ENCODE measurements around the gene THUMPD1. TPM values are rescaled to one million over a fixed set of nuclear protein-coding genes. Genes with fewer than 3 reads are reported as not detected.

The THUMPD1 gene
- total RNA-seq, 2 experiments from 2014 or later, result 39.2 to 43.8 TPM

DNA sequence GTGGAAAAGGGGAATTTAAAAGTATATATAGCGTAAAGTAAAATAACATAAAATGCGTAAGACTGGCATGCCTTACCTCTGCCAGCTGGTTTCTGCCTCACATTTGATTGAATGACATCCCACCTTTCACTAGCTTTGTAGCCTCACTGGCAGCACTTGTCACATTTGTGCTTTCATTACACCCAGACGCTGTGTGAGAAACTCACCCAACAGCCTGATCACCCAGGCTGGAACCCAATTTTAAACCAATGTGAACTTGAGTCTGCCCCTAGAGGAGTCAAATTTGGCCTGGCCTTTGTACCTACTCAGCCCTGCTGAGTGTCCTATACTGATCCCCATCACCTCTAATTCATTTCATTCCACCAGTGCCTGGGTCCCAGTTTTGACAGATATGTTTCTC lies 4.8 kb upstream of the THUMPD1 start:
- H3K27ac Mint-ChIP-seq, result no peak overlapping the region
- peaks cover 5% of the 10 kb centered on the region for H3K4me1 Mint-ChIP-seq (ENCODE audit: low read depth)
- ATAC-seq (no peak), DNase-seq (no peak)
- peaks cover 15% of the 10 kb centered on the region for H3K9me3 Mint-ChIP-seq (ENCODE audit: insufficient read depth)
- H3K27me3 Mint-ChIP-seq (ENCODE audit: low read depth), result peaks cover 2% of the 10 kb centered on the region
- peaks cover 2% of the 10 kb centered on the region for H3K36me3 Mint-ChIP-seq (ENCODE audit: low read depth)
- H3K4me3 Mint-ChIP-seq, result no peak overlapping the region
- POLR2A ChIA-PET, result no interaction called here
- CTCF ChIA-PET, result no interaction called here

DNA sequence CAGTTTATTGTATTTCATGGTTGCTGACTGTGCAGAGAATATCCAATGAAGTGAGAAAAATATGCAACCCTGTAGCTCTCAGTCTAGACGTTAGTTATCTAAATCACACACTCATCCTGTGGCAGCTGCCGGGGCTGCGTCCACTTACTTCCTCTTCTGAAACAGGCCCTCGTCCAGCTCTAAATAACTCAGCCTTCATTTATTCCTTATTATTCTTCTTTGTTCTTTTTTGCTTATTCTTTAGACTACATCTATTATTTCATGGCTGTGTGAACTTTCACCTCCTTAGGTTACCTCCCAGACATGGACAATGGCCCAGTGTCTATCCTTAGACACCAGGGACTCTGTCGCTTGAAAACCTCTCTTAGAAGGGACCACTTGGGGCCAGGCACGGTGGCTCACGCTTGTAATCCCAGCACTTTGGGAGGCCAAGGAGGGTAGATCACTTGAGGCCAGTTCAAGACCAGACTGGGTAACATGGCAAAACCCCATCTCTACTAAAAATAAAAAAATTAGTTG lies 3.4 kb upstream of the THUMPD1 start:
- ChIA-PET CTCF (no interaction called here), POLR2A (no interaction called here)
- H3K27ac Mint-ChIP-seq, result no peak overlapping the region
- ATAC-seq (no peak), DNase-seq (no peak)
- H3K4me3 Mint-ChIP-seq, result no peak overlapping the region
- H3K27me3 Mint-ChIP-seq (ENCODE audit: low read depth), result peaks cover 2% of the 10 kb centered on the region
- H3K9me3 Mint-ChIP-seq (ENCODE audit: insufficient read depth), result peaks cover 15% of the 10 kb centered on the region
- H3K4me1 Mint-ChIP-seq (ENCODE audit: low read depth), result peaks cover 13% of the 10 kb centered on the region
- peaks cover 5% of the 10 kb centered on the region for H3K36me3 Mint-ChIP-seq (ENCODE audit: low read depth)

DNA sequence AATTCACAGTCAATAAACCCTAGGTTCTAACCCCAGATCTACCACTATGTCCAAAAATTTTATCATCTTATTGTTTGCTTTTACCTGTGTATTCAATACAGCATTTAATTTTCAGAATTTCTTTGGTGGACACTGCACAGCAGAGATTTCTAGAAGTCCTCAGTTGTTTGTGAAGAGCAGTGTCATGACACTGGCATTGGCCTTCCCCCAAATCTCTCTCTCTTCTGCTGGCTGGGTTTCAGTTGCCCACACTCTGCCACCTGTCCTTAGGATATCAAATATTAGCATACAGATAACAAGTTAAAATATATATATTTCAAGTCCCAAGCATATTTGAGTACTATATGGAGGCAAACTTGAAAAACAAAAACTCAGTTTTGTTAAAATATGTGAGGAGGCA lies 2.0 kb upstream of the THUMPD1 start:
- Mint-ChIP-seq H3K4me1 (ENCODE audit: low read depth) (peaks cover 20% of the 10 kb centered on the region), H3K27ac (no peak overlapping the region), H3K36me3 (ENCODE audit: low read depth) (peaks cover 9% of the 10 kb centered on the region), H3K27me3 (ENCODE audit: low read depth) (no peaks in the 10 kb centered on the region), H3K4me3 (no peak overlapping the region), H3K9me3 (ENCODE audit: insufficient read depth) (peaks cover 15% of the 10 kb centered on the region)
- ChIA-PET POLR2A (no interaction called here), CTCF (no interaction called here)
- DNase-seq (no peak), ATAC-seq (no peak)

DNA sequence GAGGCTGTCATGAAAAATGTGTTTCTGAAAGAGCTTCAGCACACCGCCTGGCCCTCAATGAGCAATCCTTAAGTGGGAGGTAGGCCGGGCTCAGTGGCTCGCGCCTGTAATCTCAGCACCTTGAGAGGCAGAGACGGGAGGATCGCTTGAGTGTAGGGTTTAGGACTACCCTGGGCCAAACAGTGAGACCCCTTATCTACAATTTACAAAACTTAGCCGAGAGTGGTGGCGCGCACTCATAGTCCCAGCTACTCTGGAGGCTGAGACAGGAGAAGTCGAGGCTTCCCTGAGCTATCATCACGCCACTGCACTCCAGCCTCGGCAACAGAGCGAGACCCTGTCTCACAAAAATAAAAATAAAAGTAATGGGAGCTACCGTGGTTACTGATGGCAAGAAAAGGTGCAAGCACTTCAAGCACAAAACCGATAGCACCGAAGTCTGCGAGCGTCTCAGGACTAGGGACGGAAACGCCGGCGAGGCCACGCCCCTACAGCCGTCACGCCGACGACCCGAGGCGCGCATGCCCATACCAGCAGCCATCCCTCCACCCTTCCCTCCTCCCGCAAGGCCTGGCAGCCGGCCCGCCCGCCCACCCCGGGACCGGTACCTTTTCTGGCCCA lies 607 bp downstream of the THUMPD1 start:
- ATAC-seq (peak; percentile 90), DNase-seq (peak; percentile 95)
- CTCF ChIA-PET, result interaction anchor here (0.9 to 1.8 kb wide), 5 partner anchors 10 to 108 kb away, joined by 3 to 10 read pairs (median 4); partner anchors contain the start of gene ACSM3
- Mint-ChIP-seq H3K27me3 (ENCODE audit: low read depth) (no peaks in the 10 kb centered on the region), H3K9me3 (ENCODE audit: insufficient read depth) (no peaks in the 10 kb centered on the region), H3K4me3 (peak overlapping the region; percentile 94), H3K27ac (peak overlapping the region; percentile 98), H3K4me1 (ENCODE audit: low read depth) (peaks cover 25% of the 10 kb centered on the region), H3K36me3 (ENCODE audit: low read depth) (peaks cover 21% of the 10 kb centered on the region)
- POLR2A ChIA-PET, result interaction anchor here (1.1 to 2.6 kb wide), 5 partner anchors 11 to 170 kb away, joined by 3 to 19 read pairs (median 5); partner anchors contain the start of genes ACSM3 and LYRM1

DNA sequence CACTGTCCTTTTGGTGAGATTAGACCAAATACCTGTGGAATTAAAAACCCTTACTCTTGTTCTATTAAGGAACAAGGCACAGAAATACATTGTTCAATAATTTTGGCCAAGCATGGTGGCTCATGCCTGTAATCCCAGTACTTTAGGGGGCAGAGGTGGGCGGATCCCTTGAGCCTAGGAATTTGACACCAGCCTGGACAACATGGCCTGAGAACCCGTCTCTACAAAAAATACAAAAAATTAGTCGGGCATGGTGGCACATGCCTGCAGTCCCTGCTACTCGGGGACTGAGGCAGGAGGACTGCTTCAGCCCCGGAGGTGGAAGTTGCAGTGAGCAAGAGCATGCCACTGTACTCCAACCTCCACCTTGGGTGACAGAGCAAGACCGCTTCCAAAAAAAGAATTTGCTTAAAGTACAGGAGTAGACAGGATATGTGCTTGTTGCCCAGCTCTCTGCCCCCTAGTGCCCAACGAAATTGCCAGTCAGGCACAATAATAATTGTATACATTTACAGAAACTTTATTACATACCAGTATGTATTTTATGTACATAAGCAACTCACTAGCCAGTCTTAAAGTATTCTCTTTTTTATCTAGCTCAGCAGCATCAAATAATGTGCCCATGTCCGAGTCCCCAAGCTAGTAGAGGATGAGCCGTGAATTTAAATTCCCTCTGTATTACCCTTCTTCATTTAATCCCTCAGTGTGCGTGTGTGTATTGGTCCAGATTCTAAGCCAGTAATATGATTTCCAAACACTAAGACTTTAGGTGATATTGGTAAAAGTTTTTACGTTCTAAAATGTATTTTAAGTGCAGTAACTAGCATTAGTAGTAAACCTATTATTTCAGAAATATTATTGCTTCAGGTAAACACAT lies 1.4 kb downstream of the THUMPD1 start:
- ChIA-PET CTCF (interaction anchor here (0.9 to 1.8 kb wide), 5 partner anchors 9 to 109 kb away, joined by 3 to 10 read pairs (median 4); partner anchors contain the start of gene ACSM3), POLR2A (interaction anchor here (1.4 to 2.6 kb wide), 4 partner anchors 11 to 171 kb away, joined by 4 to 19 read pairs (median 5); partner anchors contain the start of genes ACSM3 and LYRM1)
- H3K27me3 Mint-ChIP-seq (ENCODE audit: low read depth), result no peaks in the 10 kb centered on the region
- peak; percentile 52 for DNase-seq
- peak overlapping the region; percentile 94 for H3K4me3 Mint-ChIP-seq
- H3K36me3 Mint-ChIP-seq (ENCODE audit: low read depth), result peaks cover 29% of the 10 kb centered on the region
- H3K9me3 Mint-ChIP-seq (ENCODE audit: insufficient read depth), result no peaks in the 10 kb centered on the region
- peak overlapping the region; percentile 98 for H3K27ac Mint-ChIP-seq
- peaks cover 25% of the 10 kb centered on the region for H3K4me1 Mint-ChIP-seq (ENCODE audit: low read depth)
- no peak for ATAC-seq

DNA sequence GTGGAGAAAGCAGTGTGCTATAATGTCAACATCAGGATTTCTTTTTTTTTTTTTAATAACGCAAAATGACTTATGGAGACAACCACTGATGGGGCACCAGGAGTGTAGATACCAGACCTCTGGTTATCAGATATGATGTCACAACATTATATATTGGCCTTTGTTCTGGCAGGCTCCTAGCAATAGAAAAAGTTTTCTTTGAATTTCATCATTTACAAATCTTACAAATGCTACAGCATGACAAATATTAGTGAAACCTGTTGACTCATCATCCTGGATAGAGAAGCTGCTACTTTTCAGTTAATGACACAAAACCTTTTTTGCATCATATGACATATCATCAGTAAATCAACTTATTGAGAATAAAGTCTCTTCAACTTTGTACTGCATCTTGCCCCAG lies 6.1 kb downstream of the THUMPD1 start:
- no peak for ATAC-seq
- DNase-seq, result no peak
- H3K36me3 Mint-ChIP-seq (ENCODE audit: low read depth), result peaks cover 36% of the 10 kb centered on the region
- peaks cover 17% of the 10 kb centered on the region for H3K4me1 Mint-ChIP-seq (ENCODE audit: low read depth)
- CTCF ChIA-PET, result no interaction called here
- H3K4me3 Mint-ChIP-seq, result no peak overlapping the region
- H3K27me3 Mint-ChIP-seq (ENCODE audit: low read depth), result no peaks in the 10 kb centered on the region
- POLR2A ChIA-PET, result no interaction called here
- H3K9me3 Mint-ChIP-seq (ENCODE audit: insufficient read depth), result no peaks in the 10 kb centered on the region
- H3K27ac Mint-ChIP-seq, result no peak overlapping the region

DNA sequence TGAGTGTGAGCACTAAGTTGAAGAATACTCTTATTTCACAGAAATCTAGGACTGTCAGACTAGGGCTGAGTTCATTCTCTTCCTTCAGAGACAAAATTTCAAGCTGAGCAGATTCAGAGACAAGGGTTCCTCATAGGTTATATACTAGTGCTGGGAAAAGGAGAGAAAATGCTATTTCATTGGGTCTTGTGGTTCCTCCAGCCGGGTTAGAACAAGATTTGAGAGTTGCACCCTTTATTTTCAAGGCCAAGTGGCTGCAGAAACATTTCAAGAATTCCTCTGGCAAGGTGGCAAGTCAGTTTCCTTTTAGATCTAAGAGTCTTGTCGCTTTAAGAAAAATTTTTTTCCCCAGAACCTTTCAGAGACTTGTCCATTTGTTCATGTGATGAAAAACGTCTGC lies 6.8 kb downstream of the THUMPD1 start:
- H3K4me3 Mint-ChIP-seq, result no peak overlapping the region
- peaks cover 34% of the 10 kb centered on the region for H3K36me3 Mint-ChIP-seq (ENCODE audit: low read depth)
- ATAC-seq, result no peak
- ChIA-PET CTCF (no interaction called here), POLR2A (no interaction called here)
- peaks cover 10% of the 10 kb centered on the region for H3K4me1 Mint-ChIP-seq (ENCODE audit: low read depth)
- H3K9me3 Mint-ChIP-seq (ENCODE audit: insufficient read depth), result no peaks in the 10 kb centered on the region
- no peak overlapping the region for H3K27ac Mint-ChIP-seq
- no peaks in the 10 kb centered on the region for H3K27me3 Mint-ChIP-seq (ENCODE audit: low read depth)
- no peak for DNase-seq

DNA sequence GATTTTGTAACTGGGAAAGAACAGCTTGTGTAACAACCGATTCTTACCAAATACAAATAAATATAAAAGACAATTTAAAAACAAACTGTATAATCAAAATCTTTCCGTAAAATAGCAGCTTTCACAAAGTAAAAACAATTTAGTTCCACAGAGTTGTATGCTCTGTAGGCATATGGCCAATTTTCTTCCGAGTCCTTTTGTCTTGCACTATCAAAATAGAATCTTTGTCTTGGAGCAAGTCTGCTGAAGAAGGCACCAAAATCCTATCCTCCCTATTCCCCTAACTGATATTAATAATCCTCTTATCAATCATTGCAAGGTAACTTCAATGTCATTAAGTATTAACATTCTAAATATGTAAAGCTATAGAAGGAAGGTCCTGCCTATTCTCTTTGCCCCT lies 7.6 kb downstream of the THUMPD1 start:
- ChIA-PET CTCF (no interaction called here), POLR2A (no interaction called here)
- no peaks in the 10 kb centered on the region for H3K9me3 Mint-ChIP-seq (ENCODE audit: insufficient read depth)
- no peak overlapping the region for H3K27ac Mint-ChIP-seq
- DNase-seq (no peak), ATAC-seq (no peak)
- H3K36me3 Mint-ChIP-seq (ENCODE audit: low read depth), result peaks cover 34% of the 10 kb centered on the region
- no peaks in the 10 kb centered on the region for H3K27me3 Mint-ChIP-seq (ENCODE audit: low read depth)
- no peak overlapping the region for H3K4me3 Mint-ChIP-seq
- peaks cover 9% of the 10 kb centered on the region for H3K4me1 Mint-ChIP-seq (ENCODE audit: low read depth)

DNA sequence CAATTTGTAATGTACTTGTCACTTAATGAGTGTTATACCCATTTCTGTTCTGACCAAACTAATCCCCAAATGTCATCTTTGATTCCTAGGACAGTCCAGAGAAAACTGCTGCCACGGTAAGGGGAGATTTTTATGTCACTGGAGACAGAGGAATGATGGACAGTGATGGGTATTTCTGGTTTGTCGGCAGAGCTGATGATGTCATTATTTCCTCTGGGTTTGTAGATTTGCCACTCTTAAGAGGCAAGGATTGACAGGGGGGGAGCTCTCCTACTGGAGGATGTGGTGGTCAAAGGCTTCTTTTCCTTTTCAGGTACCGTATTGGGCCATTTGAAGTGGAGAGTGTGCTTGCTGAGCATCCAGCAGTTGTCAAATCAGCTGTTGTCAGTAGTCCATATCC lies 12.5 kb downstream of the THUMPD1 start:
- H3K27ac Mint-ChIP-seq, result no peak overlapping the region
- DNase-seq (no peak), ATAC-seq (no peak)
- no peaks in the 10 kb centered on the region for H3K27me3 Mint-ChIP-seq (ENCODE audit: low read depth)
- peaks cover 2% of the 10 kb centered on the region for H3K36me3 Mint-ChIP-seq (ENCODE audit: low read depth)
- H3K9me3 Mint-ChIP-seq (ENCODE audit: insufficient read depth), result no peaks in the 10 kb centered on the region
- no peak overlapping the region for H3K4me3 Mint-ChIP-seq
- POLR2A ChIA-PET, result no interaction called here
- no peaks in the 10 kb centered on the region for H3K4me1 Mint-ChIP-seq (ENCODE audit: low read depth)
- CTCF ChIA-PET, result no interaction called here

DNA sequence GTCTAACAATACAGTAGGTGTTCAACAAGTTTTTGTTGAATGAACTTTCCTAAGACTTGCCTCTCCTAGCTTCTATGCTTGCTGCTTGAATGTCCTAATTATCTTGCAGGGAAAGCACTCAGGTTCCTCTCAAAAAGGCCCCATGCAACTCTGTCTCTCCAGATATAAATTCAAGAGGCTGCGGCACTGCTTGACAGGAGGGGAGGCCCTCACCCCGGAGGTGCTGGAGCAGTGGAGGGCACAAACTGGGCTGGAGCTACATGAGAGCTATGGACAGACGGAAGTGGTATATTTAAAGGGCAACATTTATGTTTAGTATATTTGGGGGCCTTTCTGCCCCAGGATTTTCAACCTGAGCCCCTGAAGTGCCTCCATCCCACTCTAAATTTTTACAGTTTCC lies 14.4 kb downstream of the THUMPD1 start:
- Mint-ChIP-seq H3K4me1 (ENCODE audit: low read depth) (no peaks in the 10 kb centered on the region), H3K9me3 (ENCODE audit: insufficient read depth) (no peaks in the 10 kb centered on the region), H3K36me3 (ENCODE audit: low read depth) (no peaks in the 10 kb centered on the region), H3K27me3 (ENCODE audit: low read depth) (no peaks in the 10 kb centered on the region), H3K27ac (no peak overlapping the region), H3K4me3 (no peak overlapping the region)
- CTCF ChIA-PET, result no interaction called here
- POLR2A ChIA-PET, result no interaction called here
- no peak for ATAC-seq
- no peak for DNase-seq

DNA sequence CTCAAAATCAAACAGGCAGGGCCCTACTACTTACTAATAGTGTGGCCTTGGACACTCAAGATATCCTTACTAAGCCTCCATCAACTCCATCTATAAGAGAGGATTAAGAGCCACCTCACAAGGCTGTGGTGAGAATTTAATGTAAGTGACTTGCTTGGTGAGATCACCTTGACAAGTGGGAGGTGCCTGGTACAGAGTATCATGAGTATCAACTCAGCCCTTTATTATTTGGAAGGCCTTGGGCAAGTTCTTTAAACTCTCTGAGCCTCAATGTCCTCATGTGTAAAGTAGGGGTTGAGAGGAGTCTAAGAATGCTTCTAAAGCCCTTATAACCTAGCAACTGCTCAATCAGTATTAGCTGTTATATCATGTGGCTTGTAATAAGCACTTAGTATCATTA lies 15.0 kb downstream of the THUMPD1 start:
- ATAC-seq (no peak), DNase-seq (no peak)
- no peak overlapping the region for H3K27ac Mint-ChIP-seq
- no peaks in the 10 kb centered on the region for H3K27me3 Mint-ChIP-seq (ENCODE audit: low read depth)
- no peaks in the 10 kb centered on the region for H3K9me3 Mint-ChIP-seq (ENCODE audit: insufficient read depth)
- no peak overlapping the region for H3K4me3 Mint-ChIP-seq
- POLR2A ChIA-PET, result interaction anchor here (0.6 kb wide), 1 partner anchor 50 kb away, joined by 3 read pairs; no protein-coding TSS in a partner anchor
- H3K4me1 Mint-ChIP-seq (ENCODE audit: low read depth), result no peaks in the 10 kb centered on the region
- H3K36me3 Mint-ChIP-seq (ENCODE audit: low read depth), result no peaks in the 10 kb centered on the region
- CTCF ChIA-PET, result no interaction called here

DNA sequence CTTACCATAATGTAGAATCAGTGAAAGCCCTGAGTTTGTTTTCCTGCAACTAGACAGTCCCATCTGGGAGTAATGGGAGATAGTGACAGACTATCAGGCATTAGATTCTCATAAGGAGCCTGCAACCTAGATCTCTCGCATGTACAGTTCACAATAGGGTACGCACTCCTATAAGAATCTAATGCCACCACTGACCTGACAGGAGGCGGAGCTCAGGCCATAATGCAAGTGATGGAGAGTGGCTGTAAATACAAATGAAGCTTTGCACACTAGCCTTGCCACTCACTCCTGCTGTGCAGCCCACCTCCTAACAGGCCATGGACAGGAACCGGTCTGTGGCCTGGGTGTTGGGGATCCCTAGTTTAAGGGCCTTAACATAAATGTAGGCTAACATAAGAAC lies 21.4 kb downstream of the THUMPD1 start:
- ChIA-PET POLR2A (no interaction called here), CTCF (no interaction called here)
- Mint-ChIP-seq H3K9me3 (ENCODE audit: insufficient read depth) (no peaks in the 10 kb centered on the region), H3K4me3 (no peak overlapping the region), H3K27me3 (ENCODE audit: low read depth) (no peaks in the 10 kb centered on the region), H3K4me1 (ENCODE audit: low read depth) (no peaks in the 10 kb centered on the region), H3K27ac (no peak overlapping the region), H3K36me3 (ENCODE audit: low read depth) (no peaks in the 10 kb centered on the region)
- ATAC-seq, result no peak
- no peak for DNase-seq
